GM12892 (cell line): ENCODE data around the gene POMT1.
A peak's percentile ranks its signal among the peaks of the same experiment; 100 is the strongest.

Experiments
- DNase-seq: peaks from one replicate; pipeline ENCODE4 v3.0.0; 2011; ENCODE audit not compliant: insufficient read length
- FAIRE-seq: peaks from 2 replicates; lab custom pipeline; 2011; peaks lifted over from hg19 to GRCh38; lab: Jason Lieb, UNC
- POLR2A ChIP-seq: IDR thresholded peaks from 2 replicates; pipeline ENCODE4 v1.6.1; 2011; ENCODE audit warnings: low read depth, low read length, control low read depth
- POLR2AphosphoS5 ChIP-seq: IDR thresholded peaks from 2 replicates; pipeline ENCODE4 v1.6.1; 2011; ENCODE audit warnings: low read depth, low read length, control low read depth
- TAF1 ChIP-seq: IDR thresholded peaks from 2 replicates; pipeline ENCODE4 v1.6.1; 2011; ENCODE audit warnings: low read depth, mild to moderate bottlenecking, control low read depth, low read length, borderline replicate concordance

POMT1 gene

DNA sequence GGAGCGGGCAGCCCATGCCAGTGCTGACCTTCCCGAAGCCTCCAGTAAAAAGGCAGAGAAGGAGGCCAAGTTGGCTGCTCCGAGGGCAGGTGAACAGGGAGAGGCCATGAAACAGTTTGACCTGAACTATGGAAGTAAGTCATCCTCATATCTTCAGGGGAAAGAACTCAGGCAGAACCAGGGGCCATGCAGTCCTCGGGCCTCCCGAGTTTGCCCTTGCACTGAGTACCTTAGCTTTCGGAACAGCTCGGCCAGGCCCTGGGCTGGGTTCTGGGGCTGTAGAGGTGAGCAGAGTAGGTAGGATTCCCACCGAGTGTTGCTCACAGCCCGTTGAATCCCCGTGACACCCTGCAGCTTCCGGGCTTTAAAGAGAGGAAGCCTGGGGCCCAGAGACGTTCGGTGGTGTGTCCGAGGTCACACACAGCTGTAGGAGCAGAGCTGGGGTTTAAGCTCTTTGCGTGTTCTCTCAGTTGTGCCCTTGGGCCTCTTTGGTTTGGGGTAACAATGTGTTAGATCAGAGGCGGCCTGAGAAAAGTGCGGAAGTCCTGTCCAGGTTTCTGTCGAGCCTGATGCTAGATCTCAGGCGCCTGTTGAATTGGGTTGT is 24.8 kb upstream of the POMT1 start:
- TF ChIP-seq POLR2A (no peak), TAF1 (no peak), POLR2AphosphoS5 (no peak)
- no peak for FAIRE-seq
- DNase-seq: no peak

DNA sequence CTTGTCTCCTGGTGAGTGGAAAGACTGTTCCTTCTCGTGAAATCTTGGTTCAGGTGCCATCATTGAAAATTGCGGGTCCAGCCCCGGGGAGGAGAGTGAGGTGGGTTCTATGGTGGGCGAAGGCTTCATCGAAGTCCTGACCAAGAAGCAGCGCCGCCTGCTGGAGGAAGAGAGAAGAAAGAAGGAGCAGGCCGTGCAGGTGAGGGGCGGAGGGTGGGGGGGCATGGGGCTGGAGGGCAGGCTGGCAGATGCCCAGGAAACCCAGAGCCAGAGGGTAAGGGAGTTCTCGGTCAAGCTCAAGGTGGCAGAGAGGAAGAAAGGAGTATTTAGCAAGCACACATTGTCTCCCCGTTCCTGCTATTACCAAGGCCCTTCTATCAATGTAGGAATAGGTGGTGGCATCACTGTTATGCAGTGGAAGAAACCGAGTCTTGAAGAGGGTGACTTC is 24.3 kb upstream of the POMT1 start:
- DNase-seq: no peak
- no peak for TF ChIP-seq TAF1
- TF ChIP-seq POLR2A: no peak
- no peak for TF ChIP-seq POLR2AphosphoS5
- FAIRE-seq: peak; percentile 44

DNA sequence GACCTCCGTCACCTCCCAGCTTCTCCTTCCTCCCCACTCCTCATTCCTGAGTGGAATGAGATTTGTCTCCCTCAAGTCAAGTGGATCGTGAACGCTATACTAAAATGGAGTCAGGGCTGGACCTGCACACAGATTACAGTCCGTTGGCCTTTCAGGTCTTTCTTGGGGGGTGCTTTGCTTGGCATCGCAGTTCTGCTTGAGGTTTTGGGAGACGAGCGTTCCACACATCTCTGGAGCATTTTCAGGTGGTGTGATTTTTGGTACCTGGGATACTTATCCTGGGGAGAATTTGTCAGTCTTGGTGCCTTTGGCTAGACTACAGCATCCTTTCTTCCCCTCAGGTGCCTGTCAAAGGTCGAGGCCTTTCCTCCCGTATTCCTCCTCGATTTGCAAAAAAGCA is 23.8 kb upstream of the POMT1 start:
- TF ChIP-seq POLR2AphosphoS5 (no peak), TAF1 (no peak), POLR2A (no peak)
- DNase-seq (no peak), FAIRE-seq (no peak)

DNA sequence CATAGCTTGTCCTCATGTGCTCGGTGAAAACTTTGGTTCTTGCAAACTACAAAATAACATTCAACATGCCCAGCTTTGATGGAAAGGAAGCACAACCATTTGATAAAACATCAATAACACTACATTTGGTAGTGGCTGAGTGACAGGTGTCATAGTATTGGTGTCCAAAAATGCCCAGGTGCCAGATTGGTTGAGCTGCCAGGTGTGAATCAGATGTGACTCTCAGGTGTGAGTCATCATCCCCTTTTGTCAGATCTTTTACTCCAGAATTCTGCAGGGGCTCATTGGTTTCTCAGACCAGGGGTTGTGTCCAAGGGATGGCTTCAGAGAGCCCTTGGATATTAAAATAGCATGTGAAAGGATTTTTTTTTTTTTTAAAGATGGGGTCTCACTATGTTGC is 22.5 kb upstream of the POMT1 start:
- FAIRE-seq: no peak
- TF ChIP-seq POLR2AphosphoS5 (no peak), POLR2A (no peak), TAF1 (no peak)
- DNase-seq: no peak

DNA sequence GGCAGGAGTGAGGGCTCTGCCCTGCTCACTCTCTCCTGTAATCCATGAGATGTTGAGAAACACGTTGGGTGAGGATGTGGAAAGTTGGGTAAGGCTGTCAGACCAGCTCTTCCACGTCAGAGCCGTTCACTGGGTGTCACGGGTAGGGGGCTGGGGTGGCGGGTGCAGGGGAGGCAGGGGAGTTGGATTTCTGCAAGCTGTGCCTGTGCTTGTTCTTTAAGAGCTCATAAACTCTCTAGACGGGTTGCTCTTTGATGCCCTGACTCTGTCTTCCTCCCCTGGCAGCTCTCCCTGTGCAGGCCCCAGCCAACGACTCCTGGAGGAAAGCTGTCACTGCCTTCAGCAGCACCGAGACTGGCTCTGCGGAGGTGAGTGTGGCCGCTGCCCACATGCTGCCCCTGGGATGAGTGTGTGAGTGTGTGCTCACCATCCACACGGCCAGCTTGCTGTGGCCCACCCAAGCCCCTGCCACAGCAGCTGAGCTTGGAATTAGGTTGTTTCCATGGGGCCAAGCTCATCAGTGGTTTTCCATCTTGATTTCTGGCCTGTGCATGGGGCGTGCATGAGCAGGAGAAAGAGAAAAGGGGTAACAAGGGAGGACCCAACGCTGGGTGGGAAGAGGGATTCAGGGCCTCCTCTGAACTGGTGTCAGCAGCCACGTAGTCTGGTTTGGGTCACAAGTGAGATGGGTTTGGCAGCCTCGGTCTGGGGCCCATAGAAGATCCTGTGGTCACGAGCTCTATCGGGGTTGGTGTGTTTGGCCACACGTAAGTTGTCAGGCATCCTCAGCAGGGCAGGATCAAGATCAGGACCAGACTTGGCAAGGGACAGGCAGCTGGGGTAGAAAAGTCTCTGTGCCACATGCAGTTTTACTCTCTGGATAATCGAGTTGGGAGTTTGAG is 21.0 kb upstream of the POMT1 start:
- no peak for DNase-seq
- TF ChIP-seq TAF1 (no peak), POLR2A (no peak), POLR2AphosphoS5 (no peak)
- no peak for FAIRE-seq

DNA sequence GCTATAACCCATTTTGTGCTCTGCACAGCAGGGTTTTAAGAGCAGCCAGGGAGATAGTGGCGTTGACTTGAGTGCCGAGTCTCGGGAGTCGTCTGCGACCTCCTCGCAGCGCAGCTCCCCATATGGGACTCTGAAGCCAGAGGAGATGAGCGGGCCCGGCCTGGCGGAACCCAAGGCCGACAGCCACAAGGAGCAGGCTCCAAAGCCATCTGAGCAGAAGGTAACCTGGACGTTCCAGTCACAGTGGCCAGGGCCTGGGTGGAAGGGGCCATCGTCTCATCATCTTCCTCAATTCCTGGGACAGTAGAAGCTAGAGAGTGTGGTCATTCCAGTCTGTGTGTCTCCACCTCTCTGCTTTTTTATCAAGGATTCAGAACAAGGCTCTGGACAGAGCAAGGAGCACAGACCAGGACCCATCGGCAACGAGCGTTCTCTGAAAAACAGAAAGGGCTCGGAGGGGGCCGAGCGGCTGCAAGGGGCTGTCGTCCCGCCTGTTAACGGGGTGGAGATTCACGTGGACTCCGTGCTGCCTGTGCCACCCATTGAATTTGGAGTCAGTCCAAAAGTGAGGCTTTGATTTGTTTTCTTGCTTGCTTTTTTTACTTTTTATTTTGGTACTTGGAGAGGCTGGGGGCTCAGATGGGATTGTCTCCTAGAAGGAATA is 20.2 kb upstream of the POMT1 start:
- TF ChIP-seq POLR2AphosphoS5 (no peak), POLR2A (no peak), TAF1 (no peak)
- FAIRE-seq: no peak
- DNase-seq: no peak

DNA sequence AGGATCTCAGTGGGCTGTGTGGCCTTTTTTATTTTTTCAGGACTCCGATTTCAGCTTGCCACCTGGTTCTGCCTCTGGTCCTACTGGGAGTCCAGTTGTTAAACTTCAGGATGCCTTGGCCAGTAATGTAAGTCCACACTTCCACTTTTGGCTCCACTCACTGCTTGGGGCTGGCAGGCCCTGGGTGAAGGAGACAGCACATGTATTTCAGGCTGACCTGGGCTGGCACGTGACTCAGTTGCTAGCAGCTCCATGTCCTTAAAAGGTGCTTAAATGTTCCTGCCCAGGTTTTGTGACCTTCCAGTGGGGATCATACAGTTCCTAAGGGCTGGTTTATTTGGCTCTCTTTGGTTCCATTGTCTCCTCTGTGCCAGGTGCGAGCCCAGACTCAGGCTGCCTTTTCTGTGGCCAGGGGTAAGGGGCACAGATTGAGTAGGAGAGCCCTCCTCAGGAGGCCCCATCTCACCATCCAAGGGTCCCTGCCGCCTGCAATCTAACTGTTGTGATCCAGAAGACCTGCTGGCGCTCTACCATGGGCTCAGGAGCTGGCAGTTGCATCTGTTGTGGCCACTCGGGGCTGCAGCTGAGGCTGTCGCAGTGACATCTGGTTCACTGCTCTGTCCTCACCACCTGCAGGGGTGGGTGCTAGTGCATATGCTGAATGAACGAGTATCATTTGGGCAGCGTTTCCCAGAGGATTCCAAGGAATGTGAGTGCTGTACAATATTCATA is 19.2 kb upstream of the POMT1 start:
- no peak for DNase-seq
- TF ChIP-seq TAF1 (no peak), POLR2A (no peak), POLR2AphosphoS5 (no peak)
- FAIRE-seq: no peak

DNA sequence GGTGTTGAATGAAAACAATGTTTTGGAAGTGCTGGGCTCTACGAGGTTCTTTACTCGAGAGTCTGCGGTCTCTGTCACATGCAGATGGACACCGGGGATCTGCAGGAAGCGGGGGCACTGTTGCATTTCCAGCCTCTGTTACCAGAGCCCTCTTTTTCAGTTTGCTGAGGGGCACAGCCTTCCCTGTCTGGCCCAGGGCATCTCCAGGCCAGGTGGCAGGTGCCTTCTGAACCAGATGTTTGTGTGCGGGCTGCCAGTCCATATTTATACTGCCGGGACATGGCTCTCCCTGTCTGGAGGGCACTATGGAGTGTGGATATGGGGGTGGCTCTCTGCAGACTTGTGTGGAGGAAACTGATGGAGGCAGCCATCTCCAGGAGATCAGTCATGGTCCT is 18.7 kb upstream of the POMT1 start:
- TF ChIP-seq TAF1: no peak
- no peak for FAIRE-seq

DNA sequence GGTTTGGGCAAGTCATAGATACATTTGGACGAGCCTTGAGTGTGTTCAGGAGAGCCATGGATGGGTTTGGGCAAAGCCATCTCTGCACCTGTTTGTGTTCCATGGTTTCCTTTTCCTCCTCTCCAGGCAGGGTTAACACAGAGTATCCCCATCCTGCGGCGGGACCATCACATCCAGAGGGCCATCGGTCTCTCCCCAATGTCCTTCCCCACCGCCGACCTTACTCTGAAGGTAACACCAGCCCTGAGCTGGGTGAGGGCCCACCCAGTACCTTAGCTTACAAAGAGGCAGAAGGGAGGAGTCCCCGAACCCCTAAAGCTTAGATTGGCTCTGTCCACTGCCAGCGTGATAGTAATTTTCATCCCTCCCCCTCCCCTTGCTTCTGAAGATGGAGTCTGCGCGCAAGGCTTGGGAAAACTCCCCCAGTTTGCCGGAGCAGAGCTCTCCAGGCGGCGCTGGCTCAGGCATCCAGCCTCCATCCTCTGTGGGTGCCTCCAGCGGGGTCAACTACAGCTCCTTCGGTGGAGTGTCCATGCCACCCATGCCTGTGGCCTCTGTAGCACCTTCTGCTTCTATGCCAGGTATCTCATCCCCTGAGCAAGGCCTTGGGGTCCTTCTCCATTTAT is 18.0 kb upstream of the POMT1 start:
- no peak for DNase-seq
- TF ChIP-seq POLR2AphosphoS5: no peak
- TF ChIP-seq POLR2A: no peak
- no peak for TF ChIP-seq TAF1
- no peak for FAIRE-seq

More for the DNA sequence above, 18.7 kb upstream of the POMT1 start:
- no peak for DNase-seq

DNA sequence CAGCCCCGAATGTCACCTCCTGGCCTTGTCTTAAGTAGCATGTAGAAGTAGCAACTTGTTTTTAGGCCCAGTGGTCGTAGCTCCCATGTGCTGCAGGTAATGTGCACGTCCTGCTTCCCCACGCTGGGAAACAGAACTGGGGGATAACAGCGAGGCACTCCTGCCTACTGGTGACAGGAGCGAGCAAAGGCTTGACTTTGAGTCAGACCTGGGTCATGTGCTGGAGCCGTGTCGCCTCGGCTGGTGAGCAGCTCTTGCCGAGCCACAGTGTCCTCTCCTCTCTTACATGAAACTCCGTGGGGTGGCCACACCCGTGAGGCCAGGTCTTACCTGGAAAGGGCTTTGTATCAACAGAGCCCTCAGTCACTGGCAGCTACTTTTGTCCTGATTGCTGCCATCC is 17.5 kb upstream of the POMT1 start:
- no peak for TF ChIP-seq POLR2AphosphoS5
- no peak for TF ChIP-seq TAF1
- TF ChIP-seq POLR2A: no peak
- FAIRE-seq: no peak
- no peak for DNase-seq

DNA sequence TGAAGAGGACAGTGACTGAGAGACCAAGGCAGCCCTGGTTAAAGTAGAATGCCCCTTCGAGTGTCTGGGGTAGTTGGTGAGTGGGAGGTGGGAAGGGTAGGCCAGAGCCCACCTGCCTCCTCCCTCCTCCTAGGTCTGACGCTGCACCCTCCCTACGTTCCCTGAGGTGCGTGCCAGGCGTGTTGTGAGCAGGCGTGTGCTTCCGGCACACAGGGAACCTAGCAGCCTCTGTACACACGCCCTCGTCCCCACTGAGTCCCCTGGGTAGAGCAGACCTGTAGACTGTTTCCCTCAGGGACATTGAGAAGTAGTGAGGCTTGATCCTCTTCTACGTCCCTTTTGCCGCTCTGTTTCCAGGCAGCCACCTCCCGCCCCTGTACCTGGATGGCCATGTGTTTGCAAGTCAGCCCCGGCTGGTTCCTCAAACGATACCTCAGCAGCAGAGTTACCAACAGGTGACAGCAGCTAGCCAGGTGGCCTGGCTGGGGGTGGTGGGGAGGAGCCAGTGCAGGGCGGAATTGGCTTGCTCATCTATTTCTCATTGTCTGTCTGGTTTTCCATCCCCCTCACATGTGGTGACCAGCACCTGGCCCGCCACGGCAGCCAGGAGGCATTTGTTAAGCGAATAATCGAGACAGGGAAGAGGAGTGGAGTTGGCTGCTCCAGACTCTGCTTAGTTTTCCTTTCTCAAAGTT is 16.8 kb upstream of the POMT1 start:
- FAIRE-seq: no peak
- no peak for TF ChIP-seq POLR2A
- TF ChIP-seq TAF1: no peak
- no peak for TF ChIP-seq POLR2AphosphoS5
- DNase-seq: no peak
